GM21529 (cell line): ENCODE data around the gene NPC1L1.
A peak's percentile ranks its signal among the peaks of the same experiment; 100 is the strongest.

Experiments
- ATAC-seq: cut with Tn5 transposase; IDR thresholded peaks from one replicate; pipeline ENCODE4 v1.9.1; 2021; ENCODE audit not compliant: unreplicated experiment

The NPC1L1 gene

DNA sequence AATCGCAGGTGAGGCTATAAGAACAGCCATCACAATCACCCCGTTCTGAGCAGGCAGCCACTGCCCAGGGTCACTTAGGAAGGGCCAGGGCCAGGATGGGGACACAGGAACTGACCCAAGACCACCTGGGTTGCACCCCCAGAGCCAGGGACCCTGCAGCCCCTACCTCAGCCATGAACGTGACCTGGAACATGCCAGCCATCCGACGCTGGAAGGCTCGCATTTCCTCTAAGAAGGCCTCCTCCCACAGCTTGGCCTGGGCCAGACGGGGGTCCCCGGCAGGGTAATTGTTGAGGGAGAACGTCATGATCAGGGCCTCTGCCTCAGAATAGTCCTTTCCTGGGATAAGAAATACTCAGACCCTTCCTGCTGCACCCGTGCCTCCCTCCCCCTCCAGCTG, 5.0 kb downstream of the NPC1L1 start:
- no peak for ATAC-seq

DNA sequence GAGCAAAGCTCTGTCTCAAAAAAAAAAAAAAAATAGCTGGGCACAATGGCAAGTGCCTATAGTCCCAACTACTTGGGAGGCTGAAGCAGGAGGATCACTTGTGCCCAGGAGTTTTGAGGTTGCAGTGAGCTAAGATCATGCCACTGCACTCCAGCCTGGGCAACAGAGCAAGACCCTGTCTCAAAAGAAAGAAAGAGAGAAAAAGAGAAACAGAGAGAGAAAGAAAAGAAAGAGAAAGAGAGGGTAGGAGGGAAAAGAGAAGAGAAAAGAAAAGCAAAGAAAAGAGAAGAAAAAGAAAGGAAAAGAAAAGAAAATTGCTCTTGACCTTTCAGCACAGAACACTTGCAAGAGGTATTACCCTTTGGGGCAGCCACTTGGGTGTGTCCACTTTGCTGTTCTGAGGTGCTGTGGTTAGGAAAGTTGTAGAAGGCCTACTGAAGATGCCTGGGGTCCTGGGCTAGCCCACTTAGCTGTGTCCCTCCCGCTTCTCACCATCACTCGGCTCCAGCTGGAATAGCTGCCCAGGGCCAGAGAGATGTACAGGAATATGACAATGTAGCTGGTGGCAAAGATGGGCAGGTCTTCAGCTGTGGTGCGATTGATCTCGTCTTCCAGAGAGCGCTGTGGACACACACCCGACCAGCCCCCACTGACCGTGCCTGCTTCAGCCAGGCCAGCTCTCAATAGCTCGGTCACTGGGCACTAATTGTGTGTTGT, 5.6 kb downstream of the NPC1L1 start:
- no peak for ATAC-seq

DNA sequence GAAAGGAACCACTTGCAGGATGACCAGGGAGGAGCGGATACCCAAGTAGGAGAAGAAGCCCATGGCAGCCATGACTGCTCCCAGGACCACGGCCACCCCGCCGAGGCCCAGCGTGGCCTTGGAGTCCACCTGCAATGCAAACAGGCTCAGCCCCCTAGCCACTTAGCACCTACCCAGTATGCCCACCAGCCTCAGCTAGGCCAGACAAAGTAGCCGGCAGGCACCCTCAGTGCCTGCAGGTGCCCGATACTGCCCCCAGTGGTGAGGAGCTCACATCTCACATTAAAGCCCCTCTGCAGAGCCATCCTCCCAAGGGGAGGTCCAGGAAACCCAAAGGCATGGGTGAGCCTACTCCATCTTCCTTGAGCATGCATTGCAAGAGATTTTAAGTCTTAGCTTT, 6.6 kb downstream of the NPC1L1 start:
- ATAC-seq, result peak; percentile 52

DNA sequence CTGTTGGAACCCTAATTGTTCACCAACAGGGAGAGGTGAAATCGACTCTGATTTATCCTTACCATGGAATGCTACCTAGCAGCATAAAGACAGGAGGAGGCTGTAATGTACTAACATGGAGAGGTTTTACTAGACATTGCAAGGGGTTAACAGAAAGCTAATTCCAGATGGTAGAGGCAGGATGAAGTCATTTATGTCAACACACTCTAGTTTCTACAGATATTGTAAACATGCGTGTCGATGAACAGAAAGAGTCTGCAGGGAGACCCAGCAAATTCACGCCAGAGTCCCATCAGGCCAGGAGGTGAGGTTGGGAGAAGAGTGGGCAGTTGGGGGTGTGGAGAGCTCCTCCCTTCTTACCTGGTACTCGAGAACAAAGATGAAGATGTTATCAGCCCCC, 7.0 kb downstream of the NPC1L1 start:
- ATAC-seq, result no peak

DNA sequence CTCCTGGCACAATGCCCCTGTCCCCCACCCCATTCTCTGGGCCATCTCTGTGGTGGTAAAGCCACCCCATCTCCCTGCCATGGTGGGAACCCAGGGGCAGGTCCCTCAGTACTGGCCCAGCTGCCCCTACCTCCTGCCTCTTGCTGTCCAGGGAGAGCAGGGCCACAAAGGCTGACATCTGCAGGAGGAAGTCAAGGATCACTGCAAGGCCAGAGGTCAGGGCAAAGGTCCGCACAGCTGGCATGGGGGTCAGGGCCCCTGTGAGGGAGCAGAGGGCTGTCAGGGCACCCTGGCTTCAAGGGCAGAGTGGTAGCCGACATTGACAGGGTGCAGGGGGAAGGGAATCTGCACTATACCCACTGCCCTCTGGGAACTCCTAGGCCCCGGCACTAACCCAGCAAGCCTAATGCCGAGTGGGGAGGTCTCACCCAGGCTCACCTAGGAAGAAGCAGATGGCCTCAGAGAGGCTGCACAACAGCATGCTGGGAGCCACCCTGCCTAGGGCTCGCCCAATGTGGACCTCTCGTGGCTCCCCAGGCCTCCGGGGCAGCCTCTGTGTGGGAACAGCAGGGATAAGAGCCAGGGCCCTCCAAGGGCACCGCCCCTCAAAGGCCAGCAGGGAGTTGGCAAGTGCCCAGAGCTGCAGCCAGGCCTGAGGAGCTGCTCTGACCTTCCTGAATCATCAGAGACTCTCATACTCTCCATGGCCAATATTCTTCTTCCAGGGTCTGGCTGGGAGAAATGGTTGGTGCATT, 7.7 kb downstream of the NPC1L1 start:
- no peak for ATAC-seq

DNA sequence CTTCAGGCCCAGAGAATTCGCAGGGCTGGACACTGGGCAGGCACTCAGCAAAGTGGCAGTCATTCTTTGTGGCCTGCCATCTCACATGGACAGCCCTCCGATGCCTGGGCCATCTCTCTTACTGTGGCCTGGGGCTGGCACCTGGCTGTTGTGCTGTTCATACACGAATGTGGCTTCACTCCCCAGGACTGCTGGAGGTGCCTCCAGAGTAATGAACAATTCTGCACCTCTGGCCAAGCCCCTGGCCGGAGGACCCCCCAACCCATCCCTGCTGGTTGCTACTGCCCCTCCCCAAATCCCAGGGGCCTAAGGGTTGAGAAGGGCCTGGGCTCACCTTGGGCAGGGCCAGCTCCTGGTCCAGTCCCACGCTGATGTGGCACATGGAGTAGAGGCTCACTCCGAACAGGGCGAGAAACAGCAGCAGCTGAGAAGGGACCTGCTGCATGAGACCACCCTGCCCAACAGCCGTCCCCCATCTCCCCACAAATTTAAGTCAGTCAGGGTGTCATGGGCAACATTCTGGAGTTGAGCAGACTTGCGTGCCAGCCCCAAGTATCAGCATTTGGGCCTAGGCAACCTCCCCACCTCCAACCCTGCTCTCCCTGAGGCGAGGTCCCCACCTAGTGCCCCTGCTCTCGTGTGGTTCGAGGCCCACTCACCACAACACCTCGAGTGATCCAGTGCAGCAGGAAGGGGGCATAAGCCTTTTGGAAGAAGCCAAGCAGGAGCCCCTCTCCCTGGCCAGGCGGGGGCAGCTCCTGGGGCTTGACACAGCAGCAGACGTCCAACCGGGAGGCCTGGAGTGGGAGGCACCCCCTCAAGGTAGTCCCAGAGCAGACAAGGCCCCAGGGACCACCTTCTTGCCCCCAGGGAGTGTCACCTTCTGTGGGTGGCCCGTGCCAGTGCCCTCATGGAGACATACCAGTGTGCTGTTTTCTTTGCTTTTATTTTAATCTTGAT, 9.4 kb downstream of the NPC1L1 start:
- no peak for ATAC-seq

DNA sequence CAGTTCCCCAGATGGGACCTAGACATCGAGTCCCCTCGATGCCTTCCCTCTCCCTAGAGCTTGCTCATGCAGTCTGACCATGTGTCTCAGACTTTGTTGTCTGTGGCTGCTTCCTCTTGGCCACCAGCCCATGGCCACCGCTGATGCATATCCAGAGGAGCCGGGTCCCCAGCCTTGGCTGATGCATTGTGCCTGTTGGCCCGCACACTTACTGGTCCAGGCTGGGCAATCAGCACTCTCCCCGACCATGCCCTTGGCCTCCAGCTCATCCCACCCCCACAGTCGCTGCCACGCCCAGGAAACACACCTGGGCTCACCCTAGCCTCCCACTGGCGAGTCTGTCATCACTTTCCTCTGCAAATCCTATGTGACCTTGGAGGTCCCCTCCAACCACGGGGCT, 10.1 kb downstream of the NPC1L1 start:
- no peak for ATAC-seq

DNA sequence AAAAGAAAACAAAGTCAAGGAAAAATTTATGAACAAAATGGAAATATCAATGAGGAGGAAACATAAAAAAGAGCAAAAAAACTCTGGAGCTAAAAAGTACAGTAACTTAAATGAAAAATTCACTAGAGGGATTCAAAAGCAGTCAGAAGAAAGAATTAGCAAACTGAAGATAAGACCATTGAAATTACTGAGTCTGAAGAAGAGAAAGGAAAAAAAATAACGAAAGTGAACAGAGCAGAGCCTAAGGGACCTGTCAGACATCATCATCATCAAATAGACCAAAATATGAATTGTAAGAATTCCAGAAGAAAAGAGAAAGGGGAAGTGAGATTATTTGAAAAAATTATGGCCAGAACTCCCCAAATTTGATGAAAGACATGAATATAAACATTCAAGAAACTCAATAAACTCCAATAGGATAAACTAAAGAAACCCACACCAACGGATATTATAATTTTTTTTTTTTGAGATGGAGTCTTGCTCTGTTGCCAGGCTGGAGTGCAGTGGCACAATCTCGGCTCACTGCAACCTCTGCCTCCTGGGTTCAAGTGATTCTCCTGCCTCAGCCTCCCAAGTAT, 16.2 kb downstream of the NPC1L1 start:
- ATAC-seq, result no peak

DNA sequence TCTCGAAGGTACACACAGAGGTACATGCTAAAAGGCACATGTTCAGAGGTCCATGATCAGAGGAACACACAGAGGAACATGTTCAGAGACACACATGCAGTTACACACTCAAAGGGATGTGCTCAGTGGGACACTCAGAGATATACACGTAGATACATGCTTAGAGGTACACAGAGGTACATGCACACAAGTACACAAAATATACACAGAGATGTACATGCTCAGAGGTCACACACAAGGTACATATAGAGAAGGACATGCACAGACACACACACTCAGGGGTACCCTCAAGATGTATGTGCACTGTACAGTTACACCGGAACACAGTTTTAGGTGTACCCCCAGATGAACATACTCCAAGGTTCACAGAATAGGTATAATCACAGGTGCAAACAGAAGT, 18.8 kb downstream of the NPC1L1 start:
- ATAC-seq, result no peak

DNA sequence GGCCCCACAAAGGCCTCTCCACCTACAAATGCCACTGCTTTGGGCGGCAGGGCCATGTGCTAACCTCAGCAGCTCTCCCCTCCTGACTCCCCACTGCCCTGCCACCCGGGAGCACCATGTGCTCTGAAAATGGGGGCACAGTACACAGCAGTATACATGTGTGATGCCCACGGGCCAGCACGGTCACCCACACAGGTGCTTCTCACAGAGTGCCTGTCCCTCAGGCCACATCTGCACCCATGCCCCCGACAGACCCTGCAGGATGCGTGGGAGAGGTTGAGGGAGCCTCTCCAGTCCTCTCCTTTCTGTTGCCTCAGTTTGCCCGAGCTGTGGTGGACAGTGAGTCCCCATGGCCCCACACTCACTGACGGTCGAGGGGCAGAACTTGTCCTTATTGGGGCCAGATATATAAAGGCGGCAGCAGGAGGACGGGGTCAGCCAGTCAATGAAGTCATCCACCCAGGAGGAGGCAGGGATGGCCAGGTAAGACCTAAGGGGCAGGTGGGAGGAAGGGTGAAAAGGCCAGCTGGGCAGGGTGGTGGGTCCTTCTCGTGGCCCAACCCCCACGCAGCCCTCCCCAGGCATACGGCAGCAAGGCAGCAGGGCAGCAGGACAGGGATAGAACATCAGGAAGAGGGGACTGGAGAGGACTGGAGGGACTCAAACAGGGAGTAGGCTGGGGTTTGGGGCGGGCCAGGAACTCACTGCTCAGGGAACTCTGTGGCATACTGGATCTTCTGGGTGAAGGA, 19.6 kb downstream of the NPC1L1 start:
- no peak for ATAC-seq

DNA sequence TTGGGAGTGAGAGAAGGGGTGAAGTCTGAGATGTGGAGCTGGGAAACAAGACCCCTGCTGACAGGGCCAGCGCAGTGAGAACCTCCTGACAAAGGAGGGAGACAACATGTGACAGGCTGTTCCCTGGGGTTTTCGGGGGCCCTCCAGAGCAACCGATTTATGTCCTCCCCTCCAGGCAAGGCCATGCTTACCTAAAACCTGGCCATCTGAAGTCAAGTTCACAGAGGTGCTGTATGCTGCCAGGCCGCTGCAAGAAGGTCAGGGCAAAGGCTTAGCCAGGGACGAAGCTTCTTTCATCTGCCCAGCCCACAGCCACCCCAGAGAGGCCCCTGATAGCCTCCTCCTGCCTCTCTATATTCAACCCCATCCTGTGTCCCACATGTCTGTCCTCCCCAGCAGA, 20.6 kb downstream of the NPC1L1 start:
- ATAC-seq, result no peak

DNA sequence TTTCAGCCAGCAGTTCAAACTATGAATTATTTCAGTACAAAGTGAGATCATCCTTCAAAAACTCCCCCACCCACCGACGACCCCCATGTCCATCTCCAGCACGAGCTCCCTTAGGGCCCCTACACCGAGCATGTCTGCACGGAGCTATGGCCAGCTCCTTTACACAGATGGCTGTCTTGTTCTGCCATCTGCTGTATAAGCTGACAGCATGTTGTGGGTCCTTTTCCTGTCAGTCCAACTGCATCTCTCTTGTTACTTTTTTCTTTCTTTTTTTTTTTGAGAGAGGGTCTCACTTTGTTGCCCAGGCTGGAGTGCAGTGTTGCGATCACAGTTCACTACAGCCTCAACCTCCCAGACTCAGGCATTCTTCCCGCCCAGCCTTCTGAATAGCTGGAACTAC, 21.6 kb downstream of the NPC1L1 start:
- no peak for ATAC-seq

DNA sequence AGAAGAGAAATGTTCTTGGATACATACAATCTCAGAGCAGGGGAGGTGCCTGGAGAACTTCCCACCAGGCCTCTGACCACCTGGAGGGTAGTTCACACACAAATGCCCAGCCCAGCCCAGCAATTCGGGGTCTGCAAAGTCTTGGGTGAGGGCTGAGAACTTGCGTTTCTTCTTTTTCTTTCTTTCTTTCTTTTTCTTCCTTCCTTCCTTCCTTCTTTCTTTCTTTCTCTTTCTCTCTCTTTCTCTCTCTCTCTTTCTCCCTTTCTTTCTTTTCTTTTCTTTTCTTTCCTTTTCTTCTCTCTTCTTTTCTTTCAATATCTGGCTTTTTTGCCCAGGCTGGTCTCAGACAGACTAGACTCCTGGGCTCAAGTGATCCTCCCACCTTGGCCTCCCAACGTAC, 22.4 kb downstream of the NPC1L1 start:
- no peak for ATAC-seq

DNA sequence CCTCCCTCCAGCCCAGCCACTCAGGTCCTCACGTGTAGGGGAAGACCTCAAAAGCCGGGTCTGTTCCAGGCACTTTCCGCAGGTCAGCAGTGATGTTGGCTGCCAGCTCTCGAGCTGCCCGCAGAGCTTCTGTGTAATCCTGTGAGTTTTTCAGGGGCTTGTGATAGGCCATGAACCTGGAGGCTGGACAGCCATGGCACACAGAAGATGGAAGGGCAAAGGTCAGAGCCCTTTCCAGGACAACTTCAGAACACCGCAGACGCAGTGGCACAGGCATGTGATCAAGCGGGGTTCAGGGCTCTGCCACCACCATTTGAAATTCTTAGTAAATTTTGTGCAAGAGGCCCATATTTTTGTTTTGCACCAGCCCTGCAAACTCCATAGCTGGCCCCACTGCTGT, 24.0 kb downstream of the NPC1L1 start:
- ATAC-seq, result no peak

DNA sequence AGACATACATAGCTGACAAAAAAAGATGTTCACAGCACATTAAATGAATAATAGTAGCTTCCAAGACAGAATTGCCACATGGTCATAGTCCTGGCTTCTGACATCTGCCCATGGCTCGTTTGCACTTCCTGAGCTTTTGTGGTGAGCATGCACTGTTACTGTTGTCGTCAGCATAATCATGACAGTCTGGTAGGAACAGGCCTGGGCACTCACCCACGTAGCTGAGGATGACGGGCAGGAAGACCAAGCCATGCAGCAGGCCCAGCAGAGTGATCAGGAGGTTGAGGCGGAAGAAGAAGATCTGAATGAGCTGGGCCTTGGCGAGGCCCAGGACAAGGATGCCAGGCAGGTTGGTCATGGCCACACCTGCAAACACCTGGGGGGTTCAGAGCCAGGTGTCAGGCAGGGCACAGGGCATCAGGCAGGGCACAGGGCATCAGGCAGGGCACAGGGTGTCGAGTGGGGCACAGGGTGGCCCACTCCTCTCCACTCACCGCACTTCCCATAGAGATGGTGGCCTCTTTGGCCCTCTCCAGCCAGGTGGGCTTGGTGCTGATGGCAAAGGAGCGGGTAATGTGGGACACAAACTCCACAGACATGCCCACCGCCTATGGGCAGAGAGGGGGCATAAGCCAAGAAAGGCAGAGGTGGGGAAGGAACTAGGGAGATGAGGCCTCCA, 25.4 kb downstream of the NPC1L1 start:
- no peak for ATAC-seq

DNA sequence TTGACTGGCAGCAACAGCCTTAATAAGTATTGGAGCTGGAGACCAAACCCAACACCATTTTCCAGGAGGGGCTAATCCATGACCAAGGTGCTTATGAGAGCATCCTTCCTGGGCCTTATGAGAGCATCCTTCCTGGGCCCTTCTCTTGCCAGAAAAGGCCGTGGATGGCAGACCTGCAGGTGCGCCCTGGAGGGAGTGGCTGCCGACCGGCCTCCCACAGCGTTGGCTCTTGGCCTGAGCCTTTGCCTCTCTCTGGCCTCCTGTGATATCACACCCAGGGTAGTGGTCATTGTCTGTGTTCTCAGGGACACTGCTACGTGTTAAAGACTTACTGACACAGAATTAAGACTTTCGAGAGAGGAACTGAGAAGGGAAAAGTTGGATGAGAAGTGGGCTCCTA, 28.4 kb downstream of the NPC1L1 start:
- ATAC-seq, result no peak

DNA sequence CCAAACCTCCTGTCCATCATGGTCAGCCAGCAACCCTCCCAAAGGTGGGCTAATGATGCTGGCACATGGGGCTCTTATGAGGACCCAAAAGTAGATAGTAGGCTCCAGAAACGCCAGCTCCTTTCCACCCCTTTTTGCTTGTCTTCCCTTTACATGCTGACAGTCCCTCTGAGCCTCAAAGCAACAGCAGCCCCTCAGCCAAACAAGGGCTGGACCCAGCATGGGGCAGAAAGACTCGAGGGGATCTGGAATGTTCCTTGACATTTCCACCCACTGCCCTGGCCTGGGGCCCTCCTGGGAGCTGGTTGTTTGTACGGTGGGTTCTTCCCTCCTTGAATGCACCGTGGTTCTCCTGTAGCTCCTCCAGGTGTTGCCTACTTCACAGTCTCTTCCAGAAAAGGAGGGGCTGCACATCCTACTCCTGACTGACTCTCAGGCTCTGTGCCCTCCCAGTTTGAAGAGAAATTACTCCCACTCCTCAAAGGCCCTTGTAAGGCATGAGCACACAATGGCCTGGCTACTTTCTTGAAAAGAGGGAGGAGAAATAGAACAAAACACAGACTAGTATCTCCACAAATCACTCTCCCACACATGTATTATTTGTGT, 29.2 kb downstream of the NPC1L1 start:
- no peak for ATAC-seq

DNA sequence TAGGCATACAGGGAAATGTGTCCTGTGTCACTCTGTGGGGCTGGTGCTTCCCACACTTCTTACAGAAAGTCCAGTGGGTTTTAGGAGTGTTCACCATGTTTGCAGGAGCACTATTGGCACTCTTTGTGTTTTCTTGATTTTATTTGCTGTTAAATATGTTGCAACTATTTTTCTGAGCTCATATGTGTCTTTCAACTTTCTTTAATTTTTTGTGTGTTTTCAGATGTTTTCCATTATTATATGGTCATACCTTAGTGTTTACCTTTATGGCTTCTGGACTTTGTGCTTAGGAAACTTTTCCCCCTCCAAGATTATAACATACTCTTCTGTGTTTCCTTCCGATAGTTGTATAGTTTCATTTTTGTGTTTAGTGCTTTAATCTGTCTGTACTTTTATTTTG, 29.9 kb downstream of the NPC1L1 start:
- ATAC-seq, result no peak

DNA sequence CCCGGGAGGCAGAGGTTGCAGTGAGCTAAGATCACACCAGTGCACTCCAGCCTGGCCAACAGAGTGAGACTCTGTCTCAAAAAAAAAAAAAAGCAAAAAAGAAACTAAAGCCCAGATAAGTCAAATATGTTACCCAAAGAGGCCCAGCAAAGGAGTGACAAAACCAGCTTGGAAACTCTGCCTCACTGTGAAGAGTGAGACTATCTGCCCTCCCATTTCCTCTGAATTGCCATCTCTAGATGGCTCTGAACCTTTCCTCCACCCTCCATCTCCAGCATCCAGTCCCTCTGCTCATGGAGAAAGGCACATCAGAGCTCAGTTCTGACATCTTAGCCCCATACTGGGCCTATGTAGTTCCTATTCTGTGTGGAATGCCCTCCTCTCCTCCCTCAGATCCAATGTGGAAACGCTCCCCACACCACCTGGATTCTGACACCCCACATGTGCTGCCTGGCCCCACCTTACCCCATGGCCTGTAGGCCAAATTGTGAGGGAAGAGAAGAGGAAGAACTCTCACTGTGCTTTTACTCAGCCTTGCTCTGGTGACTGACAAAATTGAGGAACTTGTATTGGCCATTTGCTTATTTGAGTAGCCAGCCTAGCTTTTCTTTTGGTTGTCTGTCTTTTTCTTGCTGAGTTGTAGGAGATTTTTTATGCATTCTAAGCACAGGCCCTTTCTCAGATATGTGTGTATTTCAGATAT, 32.7 kb downstream of the NPC1L1 start:
- ATAC-seq, result no peak
